Amniotic epithelial cell (primary cell): Measurements from ENCODE around the gene BTBD2.

Experiments
- DNase-seq: peaks from one replicate; pipeline ENCODE4 v3.0.0-alpha.2; 2010; ENCODE audit warnings: low read depth

The BTBD2 gene

GRCh38 chr19:1941146-1942077, 74.1 kb downstream of the BTBD2 start, which contains the start of gene CSNK1G2:
CSNK1G2 (plus strand) TSS chr19:1941172; CDS start chr19:1969773, 28,601 bp downstream.
- DNase-seq, result no peak

GRCh38 chr19:1938071-1938470, 77.4 kb downstream of the BTBD2 start:
- DNase-seq, result no peak

- DNase-seq, result no peak
Measured at GRCh38 chr19:1936916-1937610, 78.5 kb downstream of the BTBD2 start.

- no peak for DNase-seq
Measured at GRCh38 chr19:1936430-1936829, 79.1 kb downstream of the BTBD2 start.

GRCh38 chr19:1935484-1936208, 79.9 kb downstream of the BTBD2 start:
- peak; percentile 70 for DNase-seq
